GM18951 (cell line): ENCODE data around the gene HCN2.

Experiments used
- POLR2A ChIP-seq: IDR thresholded peaks from 4 replicates; pipeline ENCODE4 v1.6.1; 2011; ENCODE audit warnings: mild to moderate bottlenecking; ENCODE audit not compliant: insufficient read length, insufficient read depth; ENCODE audit errors: extremely low read depth
- in situ Hi-C: fragments of 300-500 bp; cut with MboI; formaldehyde crosslinking; loops from one replicate; pipeline ENCODE4 v1.12.0; 2022; ENCODE audit warnings: low sequenced_read_pairs, mixed read lengths, inconsistent platforms; ENCODE audit not compliant: unreplicated experiment

The HCN2 gene

DNA sequence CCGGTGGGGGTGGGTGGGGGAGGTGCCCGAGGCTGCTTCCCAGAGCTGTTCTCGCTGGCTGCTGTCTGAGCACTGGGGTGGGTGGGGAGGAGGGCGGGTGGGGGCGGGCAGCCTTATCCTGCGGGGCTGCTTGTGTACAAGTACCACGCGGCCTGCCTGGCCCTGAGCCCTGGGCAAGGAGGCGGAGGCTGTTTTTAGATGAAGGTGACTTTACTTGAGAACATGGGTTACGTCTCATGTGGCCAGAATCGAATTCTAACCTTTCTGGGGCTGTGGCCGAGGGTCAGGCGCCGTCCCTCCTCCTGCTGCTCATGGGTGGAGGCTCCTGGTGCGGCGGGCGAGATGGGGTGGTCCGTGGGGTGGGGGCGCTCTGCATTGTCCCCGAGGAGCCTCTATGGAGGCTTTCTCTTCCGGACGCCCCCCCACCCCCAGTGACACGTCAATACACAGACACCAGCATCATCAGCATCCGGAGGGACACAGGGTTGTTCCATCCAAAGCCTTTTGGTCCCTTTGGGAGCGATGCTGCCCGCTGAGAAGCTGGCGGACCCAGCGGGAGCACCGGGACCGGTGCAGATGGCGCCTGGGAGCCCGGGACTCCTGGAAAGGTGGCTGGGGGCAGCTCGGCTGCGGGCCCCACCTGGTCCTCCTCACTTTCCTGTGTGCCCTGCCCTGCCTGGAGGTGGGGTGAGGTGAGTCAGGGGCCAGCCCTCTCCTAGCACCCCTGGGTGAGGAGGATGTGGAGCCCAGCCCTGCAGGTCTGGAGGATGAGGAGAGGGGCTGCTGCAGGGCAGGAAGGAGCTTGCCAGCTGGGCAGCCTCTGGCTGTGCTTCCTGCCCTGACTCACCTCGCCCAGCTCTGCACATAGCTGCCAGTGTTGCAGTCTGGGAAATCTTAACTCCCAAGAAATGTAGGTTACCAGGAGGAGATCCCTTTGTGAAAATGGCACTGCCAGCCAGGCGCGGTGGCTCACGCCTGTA lies 13.9 kb upstream of the HCN2 start:
- in situ Hi-C loops: loop anchor here (25.0 kb wide), 1 partner anchor 161 kb away; no protein-coding TSS in a partner anchor
- TF ChIP-seq POLR2A: no peak

DNA sequence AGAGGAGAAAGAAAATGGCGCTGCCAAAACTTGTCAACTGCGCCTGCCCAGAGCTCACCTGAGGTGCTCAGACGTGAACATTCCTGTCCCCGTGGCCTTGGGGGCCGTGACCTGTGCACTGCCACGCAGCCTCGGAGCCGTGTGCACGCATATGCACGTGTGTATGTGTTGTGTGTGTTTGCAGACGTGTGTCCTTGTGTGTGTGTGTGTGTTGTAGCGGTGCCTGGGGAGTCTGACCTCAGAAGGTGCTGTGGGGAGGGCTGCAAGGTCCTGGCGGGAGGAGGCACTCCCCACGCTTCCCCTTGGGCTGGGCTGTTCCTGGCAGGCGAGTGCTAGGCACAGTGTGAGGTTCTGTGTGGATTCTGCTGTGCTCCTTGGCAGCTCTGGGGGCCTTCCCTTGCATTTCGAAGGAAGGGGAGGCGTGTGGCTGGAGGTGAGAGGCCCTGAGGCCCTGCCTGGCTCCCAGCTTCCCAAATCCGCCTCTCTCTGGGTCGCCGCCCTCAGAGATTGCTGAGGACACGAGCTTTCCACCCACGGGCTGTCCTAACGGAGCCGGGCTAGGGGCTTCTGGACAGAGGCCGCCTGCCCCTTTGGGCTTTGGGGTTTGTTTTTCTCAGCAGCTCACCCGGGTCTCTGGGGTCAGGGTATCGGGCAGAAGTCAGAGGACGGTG lies 12.8 kb upstream of the HCN2 start:
- in situ Hi-C loops: loop anchor here (25.0 kb wide), 1 partner anchor 160 kb away; no protein-coding TSS in a partner anchor
- TF ChIP-seq POLR2A: no peak

DNA sequence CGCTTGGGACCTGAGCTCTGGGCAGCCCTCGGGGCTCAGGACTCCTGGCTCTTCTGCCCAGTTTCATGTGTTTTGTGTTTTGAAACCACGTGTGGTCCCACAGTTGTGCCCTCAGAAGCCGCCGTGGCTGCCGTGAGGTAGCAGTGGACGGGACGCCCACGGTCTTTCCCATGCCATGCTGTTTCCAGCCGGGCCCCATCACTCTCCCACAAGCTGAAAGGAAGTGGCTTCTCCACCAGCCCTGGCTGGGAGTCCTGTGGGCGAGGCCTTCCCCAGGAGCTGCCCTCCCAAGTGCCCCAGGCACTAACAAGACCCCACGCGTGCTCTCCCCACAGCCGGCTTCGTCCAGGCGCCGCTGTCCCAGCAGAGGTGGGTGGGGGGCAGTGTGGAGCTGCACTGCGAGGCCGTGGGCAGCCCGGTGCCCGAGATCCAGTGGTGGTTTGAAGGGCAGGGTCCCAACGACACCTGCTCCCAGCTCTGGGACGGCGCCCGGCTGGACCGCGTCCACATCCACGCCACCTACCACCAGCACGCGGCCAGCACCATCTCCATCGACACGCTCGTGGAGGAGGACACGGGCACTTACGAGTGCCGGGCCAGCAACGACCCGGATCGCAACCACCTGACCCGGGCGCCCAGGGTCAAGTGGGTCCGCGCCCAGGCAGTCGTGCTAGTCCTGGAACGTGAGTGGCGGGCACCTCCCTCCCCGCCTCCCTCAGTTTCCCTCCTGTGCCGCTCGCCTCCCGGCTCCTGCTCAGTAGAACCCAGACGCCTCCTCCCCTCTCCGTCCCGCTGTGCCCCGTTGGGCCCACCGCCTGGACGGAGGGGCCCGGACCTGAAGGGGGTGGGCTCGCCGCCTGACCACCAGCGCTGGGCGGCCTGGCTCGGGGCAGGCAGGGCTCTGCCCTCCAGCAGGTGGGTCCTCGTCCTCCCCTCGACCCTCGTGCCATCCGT lies 12.0 kb upstream of the HCN2 start:
- in situ Hi-C loops: loop anchor here (25.0 kb wide), 1 partner anchor 160 kb away; no protein-coding TSS in a partner anchor
- no peak for TF ChIP-seq POLR2A

DNA sequence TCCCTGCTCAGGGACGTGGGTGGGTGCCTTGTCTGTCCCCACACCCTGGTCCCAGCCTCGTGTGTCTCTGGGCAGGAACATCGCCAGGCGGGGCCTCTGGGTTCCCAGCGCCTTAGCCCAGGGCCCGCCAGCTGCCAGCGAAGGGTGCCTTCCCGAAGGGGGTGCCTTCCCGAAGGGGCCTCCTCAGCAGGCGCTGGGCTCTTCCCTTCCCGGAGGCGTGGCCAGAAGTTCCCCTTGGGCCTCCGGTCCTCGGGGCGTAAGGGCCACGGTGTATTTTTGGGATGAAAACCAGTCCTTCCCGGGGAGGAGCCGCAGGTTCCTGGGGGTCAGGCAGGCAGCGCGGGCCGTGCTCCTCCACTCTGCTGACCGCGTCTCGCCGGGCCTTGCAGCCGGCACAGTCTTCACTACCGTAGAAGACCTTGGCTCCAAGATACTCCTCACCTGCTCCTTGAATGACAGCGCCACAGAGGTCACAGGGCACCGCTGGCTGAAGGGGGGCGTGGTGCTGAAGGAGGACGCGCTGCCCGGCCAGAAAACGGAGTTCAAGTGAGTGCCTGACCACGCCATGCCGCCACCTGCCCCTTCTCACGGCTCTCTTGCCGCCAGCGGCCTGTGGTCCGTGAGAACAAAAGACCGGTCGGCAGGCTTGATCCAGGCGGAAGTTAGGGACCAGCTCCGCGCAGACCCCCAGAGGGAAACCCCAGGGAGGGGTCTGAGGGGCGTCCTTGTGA lies 10.4 kb upstream of the HCN2 start:
- in situ Hi-C loops: loop anchor here (25.0 kb wide), 1 partner anchor 158 kb away; no protein-coding TSS in a partner anchor
- TF ChIP-seq POLR2A: no peak

DNA sequence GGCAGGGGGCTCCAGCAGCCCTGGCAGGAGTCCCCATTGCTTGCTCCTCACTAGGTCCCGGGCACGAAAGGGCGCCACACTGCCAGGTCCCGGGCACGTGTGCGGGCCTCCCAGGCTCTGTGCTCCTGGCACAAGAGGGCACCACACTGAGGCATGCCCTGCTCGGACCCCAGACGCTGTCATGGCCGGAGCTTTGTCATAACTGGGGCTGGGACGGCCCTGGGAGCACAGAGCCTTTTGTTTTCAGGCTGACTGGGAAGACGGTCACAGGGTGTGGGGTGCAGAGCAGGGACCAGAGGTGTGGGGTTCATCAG lies 9.9 kb upstream of the HCN2 start:
- in situ Hi-C loops: loop anchor here (25.0 kb wide), 1 partner anchor 158 kb away; no protein-coding TSS in a partner anchor
- TF ChIP-seq POLR2A: no peak

DNA sequence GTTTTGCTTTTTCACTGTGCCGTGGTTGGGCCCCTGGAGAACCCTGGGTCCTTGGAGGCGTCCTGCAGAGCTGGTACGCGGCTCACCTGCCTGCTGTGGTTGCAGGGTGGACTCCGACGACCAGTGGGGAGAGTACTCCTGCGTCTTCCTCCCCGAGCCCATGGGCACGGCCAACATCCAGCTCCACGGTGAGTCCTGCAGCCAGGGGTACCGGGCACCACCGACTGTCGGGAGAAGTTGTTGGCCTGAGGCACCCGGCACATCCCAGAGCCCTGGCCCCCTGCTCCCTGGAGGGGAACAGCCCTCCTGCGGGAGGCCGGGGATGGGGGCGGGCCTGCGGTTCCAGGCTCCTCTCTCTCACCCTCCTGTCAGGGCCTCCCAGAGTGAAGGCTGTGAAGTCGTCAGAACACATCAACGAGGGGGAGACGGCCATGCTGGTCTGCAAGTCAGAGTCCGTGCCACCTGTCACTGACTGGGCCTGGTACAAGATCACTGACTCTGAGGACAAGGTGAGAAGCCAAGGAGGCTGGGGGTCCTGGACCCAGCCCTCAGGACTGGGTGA lies 9.3 kb upstream of the HCN2 start:
- in situ Hi-C loops: loop anchor here (25.0 kb wide), 1 partner anchor 157 kb away; no protein-coding TSS in a partner anchor
- TF ChIP-seq POLR2A: no peak

DNA sequence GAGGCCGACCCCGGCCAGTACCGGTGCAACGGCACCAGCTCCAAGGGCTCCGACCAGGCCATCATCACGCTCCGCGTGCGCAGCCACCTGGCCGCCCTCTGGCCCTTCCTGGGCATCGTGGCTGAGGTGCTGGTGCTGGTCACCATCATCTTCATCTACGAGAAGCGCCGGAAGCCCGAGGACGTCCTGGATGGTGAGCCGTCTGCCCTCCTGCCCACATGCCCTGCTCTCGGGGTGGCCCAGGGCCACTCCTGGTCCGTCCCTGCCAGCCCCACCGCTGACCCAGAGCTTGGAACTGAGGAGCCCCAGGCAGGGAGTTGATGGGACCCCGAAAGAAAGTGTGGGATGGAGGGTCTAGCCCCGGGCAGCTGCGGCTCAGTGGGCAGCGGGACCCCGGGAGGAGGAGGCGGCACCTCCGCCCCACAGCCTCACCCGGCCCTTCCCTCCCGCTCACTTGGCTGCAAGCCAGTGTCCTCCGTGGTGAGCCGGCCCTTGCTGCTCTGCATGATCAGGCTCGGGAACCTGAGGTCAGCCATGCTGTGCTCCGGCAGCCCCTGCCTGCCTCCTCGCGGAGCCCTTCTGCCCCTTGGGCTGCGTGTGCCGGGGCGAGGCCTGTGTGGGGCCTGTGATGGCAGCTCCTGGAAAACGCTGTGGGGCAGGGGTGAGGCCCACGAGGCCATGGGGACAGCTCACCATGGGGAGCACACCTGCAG lies 8.1 kb upstream of the HCN2 start:
- in situ Hi-C loops: loop anchor here (25.0 kb wide), 1 partner anchor 156 kb away; no protein-coding TSS in a partner anchor
- TF ChIP-seq POLR2A: no peak

DNA sequence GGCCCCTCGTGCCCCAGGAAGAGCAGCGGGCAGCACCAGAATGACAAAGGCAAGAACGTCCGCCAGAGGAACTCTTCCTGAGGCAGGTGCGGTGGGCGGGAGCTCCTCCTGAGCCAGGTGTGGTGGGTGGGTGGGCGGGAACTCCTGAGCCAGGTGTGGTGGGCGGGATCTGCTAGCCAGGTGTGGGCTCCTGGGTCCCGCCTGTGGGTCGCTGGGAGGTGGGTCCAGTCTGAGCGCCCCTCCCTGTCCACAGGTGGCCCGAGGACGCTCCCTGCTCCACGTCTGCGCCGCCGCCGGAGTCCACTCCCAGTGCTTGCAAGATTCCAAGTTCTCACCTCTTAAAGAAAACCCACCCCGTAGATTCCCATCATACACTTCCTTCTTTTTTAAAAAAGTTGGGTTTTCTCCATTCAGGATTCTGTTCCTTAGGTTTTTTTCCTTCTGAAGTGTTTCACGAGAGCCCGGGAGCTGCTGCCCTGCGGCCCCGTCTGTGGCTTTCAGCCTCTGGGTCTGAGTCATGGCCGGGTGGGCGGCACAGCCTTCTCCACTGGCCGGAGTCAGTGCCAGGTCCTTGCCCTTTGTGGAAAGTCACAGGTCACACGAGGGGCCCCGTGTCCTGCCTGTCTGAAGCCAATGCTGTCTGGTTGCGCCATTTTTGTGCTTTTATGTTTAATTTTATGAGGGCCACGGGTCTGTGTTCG lies 7.0 kb upstream of the HCN2 start:
- in situ Hi-C loops: loop anchor here (25.0 kb wide), 1 partner anchor 155 kb away; no protein-coding TSS in a partner anchor
- no peak for TF ChIP-seq POLR2A

DNA sequence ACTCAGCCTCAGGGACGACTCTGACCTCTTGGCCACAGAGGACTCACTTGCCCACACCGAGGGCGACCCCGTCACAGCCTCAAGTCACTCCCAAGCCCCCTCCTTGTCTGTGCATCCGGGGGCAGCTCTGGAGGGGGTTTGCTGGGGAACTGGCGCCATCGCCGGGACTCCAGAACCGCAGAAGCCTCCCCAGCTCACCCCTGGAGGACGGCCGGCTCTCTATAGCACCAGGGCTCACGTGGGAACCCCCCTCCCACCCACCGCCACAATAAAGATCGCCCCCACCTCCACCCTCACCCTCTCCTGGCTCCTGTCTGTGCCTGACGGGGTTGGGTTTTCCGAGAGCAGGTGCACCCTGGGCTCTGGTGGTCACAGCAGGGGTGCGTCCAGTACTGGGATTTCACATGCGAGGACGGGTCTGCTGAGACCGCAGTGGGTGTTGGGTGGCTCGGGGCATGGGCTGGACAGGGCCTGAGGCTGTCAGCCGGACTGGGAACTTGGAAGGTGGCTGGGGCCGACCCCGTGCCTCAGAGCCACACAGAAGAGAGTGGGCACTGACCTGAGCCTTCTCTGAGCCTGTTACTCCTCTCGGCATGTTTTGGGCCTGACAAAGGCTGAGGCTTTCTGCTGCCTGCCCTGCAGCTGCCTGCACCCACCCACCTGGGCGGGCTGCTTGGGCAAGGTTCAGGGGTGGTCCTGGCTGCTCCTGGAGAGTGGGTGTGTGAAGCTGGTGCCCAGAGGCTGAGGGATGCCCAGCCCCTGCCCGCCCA lies 6.3 kb upstream of the HCN2 start:
- in situ Hi-C loops: loop anchor here (25.0 kb wide), 1 partner anchor 154 kb away; no protein-coding TSS in a partner anchor
- TF ChIP-seq POLR2A: no peak

DNA sequence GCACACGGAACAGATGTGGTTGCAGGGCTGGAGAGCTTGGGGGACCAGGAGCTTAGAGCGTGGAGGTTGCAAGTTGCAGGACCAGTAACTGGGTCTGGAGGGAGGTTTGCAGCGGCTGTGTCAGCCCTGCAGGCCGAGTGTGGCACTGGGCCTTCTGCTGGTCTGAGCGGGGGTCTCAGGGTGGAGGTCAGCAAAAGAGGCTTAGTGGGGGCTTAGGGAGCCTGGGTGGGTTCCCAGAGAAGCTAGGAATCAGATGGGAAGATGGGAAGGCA lies 5.8 kb upstream of the HCN2 start:
- in situ Hi-C loops: loop anchor here (25.0 kb wide), 1 partner anchor 153 kb away; no protein-coding TSS in a partner anchor
- no peak for TF ChIP-seq POLR2A
